NCI-H1930 (cell line): Measurements from ENCODE around the gene RNF44.
A peak's percentile ranks its signal among the peaks of the same experiment; 100 is the strongest.

Experiments used
- DNase-seq, 2 experiments: peaks; one replicate each; lab custom pipeline; 2025; lab: John Stamatoyannopoulos, UW

RNF44 gene

DNA sequence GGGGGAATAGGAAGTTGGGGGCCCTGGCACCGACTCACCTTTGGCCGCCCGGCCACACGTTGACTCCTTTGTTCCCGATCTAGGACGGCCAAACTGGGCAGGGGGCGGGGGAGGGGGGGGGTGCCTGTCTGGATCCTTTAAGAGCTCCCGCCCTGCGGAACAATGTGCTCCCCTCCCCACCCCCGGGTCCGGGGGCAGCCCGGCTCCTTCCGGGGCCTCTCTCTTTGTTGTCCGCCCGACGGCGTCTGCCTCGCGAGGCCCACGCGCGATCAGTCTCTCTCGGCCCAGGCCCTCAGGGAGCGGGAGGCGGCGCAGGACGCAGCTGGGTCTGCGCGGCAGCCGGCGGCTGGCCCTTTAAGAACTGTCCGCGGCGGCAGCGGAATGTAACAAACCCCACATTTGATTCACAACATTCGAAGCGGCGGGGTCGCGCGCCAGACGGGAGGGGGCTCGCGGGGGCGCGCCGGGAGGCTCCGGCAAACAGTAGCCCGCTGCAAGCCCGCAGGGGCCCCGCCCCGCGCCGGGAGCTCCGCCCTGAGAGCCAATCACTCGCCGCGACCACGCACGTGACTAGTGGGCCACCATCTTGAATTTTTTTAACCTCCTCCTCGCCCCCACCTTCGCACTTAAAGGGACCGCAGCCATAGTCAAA is at the start of gene RNF44:
RNF44 (minus strand) TSS at position 501 of the 652 bp plus-strand sequence. CDS start 4,930 bp downstream, outside the sequence.
- peak; percentile 84 to 87 for DNase-seq

GRCh38 chr5:176583076-176583475 is 45.9 kb upstream of the RNF44 start:
- no peak for DNase-seq

DNA sequence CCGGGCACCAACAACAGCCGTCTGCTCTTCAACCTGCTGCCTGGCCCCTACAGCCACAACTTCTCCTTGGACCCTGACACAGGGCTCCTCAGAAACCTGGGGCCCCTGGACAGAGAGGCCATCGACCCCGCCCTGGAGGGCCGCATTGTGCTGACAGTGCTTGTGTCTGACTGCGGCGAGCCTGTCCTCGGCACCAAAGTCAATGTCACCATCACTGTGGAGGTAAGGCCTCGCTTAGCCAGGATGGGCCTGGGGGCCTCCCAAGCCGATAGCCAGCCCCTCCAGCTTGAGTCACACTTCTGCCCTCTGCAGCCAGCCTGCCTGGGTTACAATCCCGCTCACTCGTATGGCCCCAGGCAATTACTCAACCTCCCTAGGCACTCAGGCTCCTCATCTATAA is 44.2 kb upstream of the RNF44 start:
- DNase-seq = no peak

DNA sequence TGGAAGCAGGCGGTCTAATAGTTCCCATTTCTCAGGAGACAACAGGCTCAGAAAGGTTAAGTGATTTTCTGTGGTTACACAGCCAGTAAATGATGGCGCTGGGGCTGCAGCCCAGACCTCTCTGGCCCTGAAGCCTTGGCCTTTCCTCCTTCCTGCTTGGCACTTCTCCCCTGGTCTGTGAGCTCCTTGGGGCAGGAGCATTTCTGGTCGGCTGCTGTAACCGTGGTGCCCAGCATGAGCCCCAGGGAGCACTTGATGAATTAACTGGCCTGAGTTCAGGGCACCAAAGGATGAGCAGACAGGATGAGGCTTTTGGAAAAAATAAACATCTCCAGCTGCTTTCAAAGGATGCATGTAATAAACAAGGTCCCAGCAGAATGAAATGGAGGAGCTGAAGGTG is 42.1 kb upstream of the RNF44 start:
- DNase-seq = no peak

DNA sequence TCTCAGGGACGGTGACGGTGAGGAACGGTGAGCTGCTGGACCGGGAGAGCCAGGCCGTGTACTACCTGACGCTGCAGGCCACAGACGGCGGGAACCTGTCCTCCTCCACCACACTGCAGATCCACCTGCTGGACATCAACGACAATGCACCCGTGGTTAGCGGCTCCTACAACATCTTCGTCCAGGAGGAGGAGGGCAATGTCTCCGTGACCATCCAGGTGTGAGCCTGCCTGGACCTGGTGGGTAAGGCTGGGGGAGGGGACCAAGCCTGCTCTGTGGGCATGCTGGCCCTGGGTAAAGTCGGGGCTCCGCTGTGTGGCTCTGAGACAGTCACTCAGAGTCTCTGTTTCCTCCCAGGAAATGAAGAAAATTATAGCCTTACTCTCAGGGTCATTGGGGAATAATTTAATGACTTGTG is 41.2 kb upstream of the RNF44 start:
- no peak for DNase-seq

GRCh38 chr5:176577312-176578176 is 40.3 kb upstream of the RNF44 start:
- no peak for DNase-seq

GRCh38 chr5:176575488-176576422 is 38.6 kb upstream of the RNF44 start:
- no peak for DNase-seq

GRCh38 chr5:176575066-176575465 is 37.9 kb upstream of the RNF44 start:
- no peak for DNase-seq

GRCh38 chr5:176574297-176574591 is 37.0 kb upstream of the RNF44 start:
- no peak for DNase-seq

- peak; percentile 22 to 33 for DNase-seq
Observed at GRCh38 chr5:176573564-176574296, 36.5 kb upstream of the RNF44 start.

- DNase-seq = no peak
Observed at GRCh38 chr5:176570044-176570443, 32.8 kb upstream of the RNF44 start.

DNA sequence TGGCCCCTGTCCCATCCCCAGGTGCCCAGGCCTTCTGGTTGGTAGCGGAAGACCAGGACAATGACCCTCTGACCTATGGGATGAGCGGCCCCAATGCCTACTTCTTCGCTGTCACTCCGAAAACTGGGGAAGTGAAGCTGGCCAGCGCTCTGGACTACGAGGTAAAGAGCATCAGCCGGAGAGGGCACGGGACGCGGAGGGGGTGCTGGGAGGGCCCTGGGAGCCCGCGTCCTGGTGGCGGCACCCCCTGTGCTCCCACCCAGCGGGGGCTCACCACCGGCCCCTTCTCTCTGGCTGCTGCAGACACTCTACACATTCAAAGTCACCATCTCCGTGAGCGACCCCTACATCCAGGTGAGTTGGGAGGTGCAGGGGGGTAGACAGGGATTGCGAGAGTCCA is 31.5 kb upstream of the RNF44 start:
- no peak for DNase-seq

GRCh38 chr5:176565760-176566288 is 28.6 kb upstream of the RNF44 start:
- no peak for DNase-seq

GRCh38 chr5:176564002-176564401 is 26.8 kb upstream of the RNF44 start:
- no peak for DNase-seq

DNA sequence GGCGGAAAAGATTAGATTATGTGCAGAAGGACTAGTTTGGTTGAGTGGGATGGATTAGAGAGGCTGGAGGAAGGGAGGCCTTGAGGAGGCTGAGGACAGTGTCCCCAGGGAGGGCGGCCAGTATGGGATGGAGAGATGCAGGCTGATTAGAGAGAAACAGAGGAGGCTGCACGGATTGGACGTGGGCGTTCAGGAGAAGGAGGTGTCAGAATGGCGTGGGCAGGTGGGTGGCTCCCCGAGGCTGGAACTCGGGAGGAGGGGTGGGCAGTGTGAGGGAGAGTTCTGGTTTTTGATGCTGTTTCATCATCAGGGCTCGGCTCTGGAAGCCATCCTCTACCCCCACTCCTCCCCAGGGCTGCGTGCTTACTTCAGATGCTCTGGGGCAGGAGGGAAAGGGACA is 25.0 kb upstream of the RNF44 start:
- DNase-seq = no peak

DNA sequence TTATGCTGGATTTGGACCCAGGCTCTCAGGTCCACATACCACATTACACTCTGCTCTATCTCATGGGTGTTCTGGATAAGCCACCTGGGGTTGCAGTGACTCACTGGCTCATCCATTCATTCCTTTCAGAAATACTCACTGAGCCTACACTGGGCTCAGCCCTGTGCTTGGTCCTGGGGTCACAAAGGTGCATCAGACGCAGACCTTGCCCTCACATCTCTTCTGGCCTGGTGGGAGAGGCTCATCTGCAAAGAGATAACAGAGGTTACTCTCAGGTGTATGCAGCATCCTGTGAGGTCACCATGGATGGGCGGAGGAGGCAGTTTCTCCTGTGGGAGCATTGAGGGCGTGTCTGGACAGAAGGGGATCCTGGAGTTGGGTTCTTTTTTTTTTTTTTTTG is 24.1 kb upstream of the RNF44 start:
- DNase-seq = no peak

- no peak for DNase-seq
Observed at GRCh38 chr5:176560364-176560763, 23.2 kb upstream of the RNF44 start.

DNA sequence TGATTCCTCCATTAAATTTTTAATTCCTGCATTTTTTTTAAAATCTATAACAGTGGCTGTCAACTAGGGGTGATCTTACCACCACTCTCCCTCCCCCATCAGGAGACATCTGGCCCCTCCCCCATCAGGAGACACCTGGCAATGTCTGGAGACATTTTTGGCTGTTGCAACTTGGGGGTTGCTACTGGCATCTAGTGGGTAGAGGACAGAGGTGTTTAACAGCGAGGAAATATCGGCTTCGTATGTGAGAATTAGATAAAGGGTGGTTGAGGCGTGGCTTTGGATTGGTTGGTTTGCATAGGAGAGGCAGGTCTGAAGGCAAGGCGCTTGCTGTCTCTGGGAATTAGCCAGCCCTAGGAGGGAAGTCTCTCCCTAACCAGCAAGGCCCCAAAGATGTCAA is 22.5 kb upstream of the RNF44 start:
- no peak for DNase-seq

- DNase-seq = no peak
Observed at GRCh38 chr5:176557846-176558245, 20.6 kb upstream of the RNF44 start.

DNA sequence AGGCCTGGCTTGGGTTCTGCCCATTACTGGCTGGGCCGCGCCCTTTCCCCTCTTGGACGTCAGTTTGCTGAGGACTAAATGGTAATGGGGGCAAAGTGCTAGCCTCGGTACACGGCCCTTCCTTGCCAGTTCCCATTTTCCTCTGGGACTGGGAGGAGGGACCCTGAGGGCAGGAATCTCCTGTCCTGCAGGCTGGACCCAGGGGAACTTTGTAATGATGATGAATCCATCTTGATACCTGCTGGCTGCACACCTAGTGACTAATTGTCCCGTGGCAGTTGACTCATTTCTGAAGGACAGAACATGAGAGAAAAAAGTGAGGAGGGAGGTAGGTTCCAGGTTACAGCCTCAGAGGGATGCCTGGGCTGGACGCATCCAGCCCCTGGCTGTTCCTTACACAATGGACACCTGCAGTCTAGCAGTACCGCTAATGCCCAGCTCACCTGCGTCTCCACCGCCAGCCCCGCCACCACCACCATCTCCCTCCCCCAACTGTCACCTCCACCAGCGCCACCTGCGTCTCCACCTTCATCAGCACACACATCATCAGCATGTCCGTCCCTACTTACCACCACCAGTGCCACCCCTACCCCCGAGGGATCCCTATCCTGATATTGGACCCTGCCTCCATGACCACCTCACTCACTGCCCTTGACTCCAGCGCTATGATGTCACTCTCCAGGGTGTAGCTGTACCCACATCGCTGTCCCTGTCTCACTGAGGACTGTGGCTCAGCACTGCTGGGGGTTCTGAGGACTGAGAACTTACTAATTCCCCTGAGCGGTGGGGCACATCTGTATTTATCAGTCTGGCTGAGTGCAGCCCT is 16.3 kb upstream of the RNF44 start:
- DNase-seq = no peak
